ENCODE data around the gene IER2. TPM values are rescaled to one million over a fixed set of nuclear protein-coding genes. Genes with fewer than 3 reads are reported as not detected.

The IER2 gene
- total and polyA plus RNA-seq, 9 of the 15 experiments (the other 6 are each of a cell fraction or from before 2014, with no cell fraction given): 4.5 to 205 (median 23.7) TPM

DNA sequence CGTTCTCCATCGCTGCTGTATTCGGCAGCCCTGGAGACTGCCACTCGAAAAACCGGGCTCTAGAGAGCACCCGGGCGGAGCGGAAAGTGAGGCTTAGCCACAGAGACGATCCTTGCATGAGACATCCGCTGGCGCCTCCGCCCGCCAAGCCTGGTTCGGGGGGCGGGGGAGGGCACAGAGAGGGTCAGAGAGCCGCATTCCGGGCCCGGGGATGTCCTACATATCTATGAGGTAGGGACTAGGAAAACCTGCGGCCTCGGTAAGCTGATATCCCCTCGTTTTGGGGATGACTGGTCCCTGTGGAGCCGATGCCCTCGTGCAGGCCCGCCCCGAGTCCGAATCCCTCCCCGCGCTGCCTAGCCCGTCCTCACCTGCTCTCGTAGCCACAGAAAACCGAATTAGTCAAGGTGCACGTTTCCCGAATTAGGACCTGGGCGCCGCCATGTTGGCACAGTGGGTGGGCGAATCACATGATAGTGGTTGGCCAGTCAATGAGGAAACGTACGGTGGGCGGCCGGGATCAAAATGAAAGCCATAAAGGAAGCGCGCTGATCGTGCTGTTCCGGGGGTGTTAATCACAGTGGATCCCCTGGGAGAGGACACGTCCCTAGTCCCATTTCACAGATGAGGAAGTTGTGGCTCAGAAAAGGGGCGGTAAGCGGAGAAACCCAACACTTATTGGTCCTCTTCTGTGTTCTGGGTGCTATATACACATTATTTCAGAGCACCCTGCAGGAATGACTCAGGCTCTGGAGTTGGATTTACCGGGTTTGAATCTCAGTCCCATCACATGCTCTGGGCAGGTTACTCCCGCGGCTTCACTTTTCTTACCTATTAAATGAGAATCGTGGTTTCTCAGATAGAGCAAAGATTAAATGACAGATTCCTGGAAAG is 33.7 kb upstream of the IER2 start, which contains the start of gene TRMT1 (continued):
- TF ChIP-seq GATAD2A (IDR thresholded peaks at IDR 0.05): no peak
- 0 out of 2 replicates have a peak, but pooled peaks have one; percentile 1 for TF ChIP-seq MEF2A (IDR thresholded peaks at IDR 0.05; ENCODE audit: control insufficient read depth, low read depth, low read length)
- peak; percentile 83 for TF ChIP-seq LCOR (CRISPR knock-in tag; IDR thresholded peaks at IDR 0.05)
- TF ChIP-seq ADNP (tag; IDR thresholded peaks at IDR 0.05): peak; percentile 97
- no peak for TF ChIP-seq STAT5A (IDR thresholded peaks at IDR 0.05; ENCODE audit: borderline replicate concordance, low read length)
- no peak for TF ChIP-seq ZBED1 (IDR thresholded peaks at IDR 0.05)
- TF ChIP-seq RBM14 (IDR thresholded peaks at IDR 0.05; ENCODE audit: borderline replicate concordance, insufficient read depth, low read depth, low read length): no peak
- TF ChIP-seq, protein P1, sequence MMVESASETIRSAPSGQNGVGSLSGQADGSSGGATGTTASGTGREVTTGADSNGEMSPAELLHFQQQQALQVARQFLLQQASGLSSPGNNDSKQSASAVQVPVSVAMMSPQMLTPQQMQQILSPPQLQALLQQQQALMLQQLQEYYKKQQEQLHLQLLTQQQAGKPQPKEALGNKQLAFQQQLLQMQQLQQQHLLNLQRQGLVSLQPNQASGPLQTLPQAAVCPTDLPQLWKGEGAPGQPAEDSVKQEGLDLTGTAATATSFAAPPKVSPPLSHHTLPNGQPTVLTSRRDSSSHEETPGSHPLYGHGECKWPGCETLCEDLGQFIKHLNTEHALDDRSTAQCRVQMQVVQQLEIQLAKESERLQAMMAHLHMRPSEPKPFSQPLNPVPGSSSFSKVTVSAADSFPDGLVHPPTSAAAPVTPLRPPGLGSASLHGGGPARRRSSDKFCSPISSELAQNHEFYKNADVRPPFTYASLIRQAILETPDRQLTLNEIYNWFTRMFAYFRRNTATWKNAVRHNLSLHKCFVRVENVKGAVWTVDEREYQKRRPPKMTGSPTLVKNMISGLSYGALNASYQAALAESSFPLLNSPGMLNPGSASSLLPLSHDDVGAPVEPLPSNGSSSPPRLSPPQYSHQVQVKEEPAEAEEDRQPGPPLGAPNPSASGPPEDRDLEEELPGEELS (CRISPR knock-in tag; IDR thresholded peaks at IDR 0.05; ENCODE audit: borderline replicate concordance): no peak
- no peak for TF ChIP-seq FOXJ3 (CRISPR knock-in tag; IDR thresholded peaks at IDR 0.05)
- no peak for TF ChIP-seq IRF2 (CRISPR knock-in tag; IDR thresholded peaks at IDR 0.05)
- peak in 1 of 2 experiments; percentile 94; a peak in 2 of 4 replicates for TF ChIP-seq MCM7 (IDR thresholded peaks at IDR 0.05)
- TF ChIP-seq ZNF175 (CRISPR knock-in tag; IDR thresholded peaks at IDR 0.05; ENCODE audit: low read depth): no peak
- TF ChIP-seq, protein P2, sequence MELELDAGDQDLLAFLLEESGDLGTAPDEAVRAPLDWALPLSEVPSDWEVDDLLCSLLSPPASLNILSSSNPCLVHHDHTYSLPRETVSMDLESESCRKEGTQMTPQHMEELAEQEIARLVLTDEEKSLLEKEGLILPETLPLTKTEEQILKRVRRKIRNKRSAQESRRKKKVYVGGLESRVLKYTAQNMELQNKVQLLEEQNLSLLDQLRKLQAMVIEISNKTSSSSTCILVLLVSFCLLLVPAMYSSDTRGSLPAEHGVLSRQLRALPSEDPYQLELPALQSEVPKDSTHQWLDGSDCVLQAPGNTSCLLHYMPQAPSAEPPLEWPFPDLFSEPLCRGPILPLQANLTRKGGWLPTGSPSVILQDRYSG (tag; conservative IDR thresholded peaks at IDR 0.05; ENCODE audit: low read depth): no peak
- TF ChIP-seq HCFC1 (IDR thresholded peaks at IDR 0.05; ENCODE audit: low read depth, low read length): peak; percentile 86
- TF ChIP-seq, protein P3, sequence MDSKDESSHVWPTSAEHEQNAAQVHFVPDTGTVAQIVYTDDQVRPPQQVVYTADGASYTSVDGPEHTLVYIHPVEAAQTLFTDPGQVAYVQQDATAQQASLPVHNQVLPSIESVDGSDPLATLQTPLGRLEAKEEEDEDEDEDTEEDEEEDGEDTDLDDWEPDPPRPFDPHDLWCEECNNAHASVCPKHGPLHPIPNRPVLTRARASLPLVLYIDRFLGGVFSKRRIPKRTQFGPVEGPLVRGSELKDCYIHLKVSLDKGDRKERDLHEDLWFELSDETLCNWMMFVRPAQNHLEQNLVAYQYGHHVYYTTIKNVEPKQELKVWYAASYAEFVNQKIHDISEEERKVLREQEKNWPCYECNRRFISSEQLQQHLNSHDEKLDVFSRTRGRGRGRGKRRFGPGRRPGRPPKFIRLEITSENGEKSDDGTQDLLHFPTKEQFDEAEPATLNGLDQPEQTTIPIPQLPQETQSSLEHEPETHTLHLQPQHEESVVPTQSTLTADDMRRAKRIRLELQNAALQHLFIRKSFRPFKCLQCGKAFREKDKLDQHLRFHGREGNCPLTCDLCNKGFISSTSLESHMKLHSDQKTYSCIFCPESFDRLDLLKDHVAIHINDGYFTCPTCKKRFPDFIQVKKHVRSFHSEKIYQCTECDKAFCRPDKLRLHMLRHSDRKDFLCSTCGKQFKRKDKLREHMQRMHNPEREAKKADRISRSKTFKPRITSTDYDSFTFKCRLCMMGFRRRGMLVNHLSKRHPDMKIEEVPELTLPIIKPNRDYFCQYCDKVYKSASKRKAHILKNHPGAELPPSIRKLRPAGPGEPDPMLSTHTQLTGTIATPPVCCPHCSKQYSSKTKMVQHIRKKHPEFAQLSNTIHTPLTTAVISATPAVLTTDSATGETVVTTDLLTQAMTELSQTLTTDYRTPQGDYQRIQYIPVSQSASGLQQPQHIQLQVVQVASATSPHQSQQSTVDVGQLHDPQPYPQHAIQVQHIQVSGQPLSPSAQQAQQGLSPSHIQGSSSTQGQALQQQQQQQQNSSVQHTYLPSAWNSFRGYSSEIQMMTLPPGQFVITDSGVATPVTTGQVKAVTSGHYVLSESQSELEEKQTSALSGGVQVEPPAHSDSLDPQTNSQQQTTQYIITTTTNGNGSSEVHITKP (IDR thresholded peaks at IDR 0.05; ENCODE audit: partially characterized antibody): peak; percentile 74
- TF ChIP-seq CBFA2T2 (conservative IDR thresholded peaks at IDR 0.05): peak; percentile 56
- no peak for TF ChIP-seq TAF7 (tag; IDR thresholded peaks at IDR 0.05)
- TF ChIP-seq KLF1 (tag; IDR thresholded peaks at IDR 0.05): no peak
- TF ChIP-seq, protein P4, sequence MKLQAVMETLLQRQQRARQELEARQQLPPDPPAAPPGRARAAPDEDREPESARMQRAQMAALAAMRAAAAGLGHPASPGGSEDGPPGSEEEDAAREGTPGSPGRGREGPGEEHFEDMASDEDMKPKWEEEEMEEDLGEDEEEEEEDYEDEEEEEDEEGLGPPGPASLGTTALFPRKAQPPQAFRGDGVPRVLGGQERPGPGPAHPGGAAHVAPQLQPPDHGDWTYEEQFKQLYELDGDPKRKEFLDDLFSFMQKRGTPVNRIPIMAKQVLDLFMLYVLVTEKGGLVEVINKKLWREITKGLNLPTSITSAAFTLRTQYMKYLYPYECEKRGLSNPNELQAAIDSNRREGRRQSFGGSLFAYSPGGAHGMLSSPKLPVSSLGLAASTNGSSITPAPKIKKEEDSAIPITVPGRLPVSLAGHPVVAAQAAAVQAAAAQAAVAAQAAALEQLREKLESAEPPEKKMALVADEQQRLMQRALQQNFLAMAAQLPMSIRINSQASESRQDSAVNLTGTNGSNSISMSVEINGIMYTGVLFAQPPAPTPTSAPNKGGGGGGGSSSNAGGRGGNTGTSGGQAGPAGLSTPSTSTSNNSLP (IDR thresholded peaks at IDR 0.05; ENCODE audit: borderline replicate concordance, low read depth, low read length): 0 out of 2 replicates have a peak, but pooled peaks have one; percentile 17
- no peak for TF ChIP-seq ZNF79 (CRISPR knock-in tag; IDR thresholded peaks at IDR 0.05; ENCODE audit: low read depth)
